Activated CD8-positive, alpha-beta memory T cell treated with anti-CD3 and anti-CD28 coated beads, Interleukin-2, amount 50 U/mL, for 24 hours (primary cell): Measurements from ENCODE around the gene NXPH3.

ENCODE experiments used
- DNase-seq: peaks from one replicate; pipeline ENCODE4 v3.0.0-alpha.2; 2020; ENCODE audit errors: extremely low read depth

NXPH3 gene

GRCh38 chr17:49630113-49630900 lies 54.6 kb downstream of the NXPH3 start:
- no peak for DNase-seq

- no peak for DNase-seq
Observed at GRCh38 chr17:49631496-49631895, 55.8 kb downstream of the NXPH3 start.
